Effector memory CD4-positive, alpha-beta T cell (primary cell): ENCODE results near the gene IGF2BP2.
"Not testable (repeated sequence)": the region's sequence is repeated elsewhere in the genome, so short reads cannot be mapped to it uniquely, and the experiment has no call there.

Experiments used
- DNase-seq, 3 donors: peaks; one replicate each; pipeline ENCODE4 v3.0.0-alpha.2; 2020
- H3K27ac ChIP-seq: 2 replicates; pipeline ENCODE4 v1.7.0; 2013; ENCODE audit warnings: mild to moderate bottlenecking, low read length, moderate library complexity; ENCODE audit not compliant: insufficient read depth, poor library complexity, severe bottlenecking
- H3K27me3 ChIP-seq: replicated peaks from 2 replicates; pipeline ENCODE4 v1.7.0; 2013; ENCODE audit warnings: mild to moderate bottlenecking, low read length; ENCODE audit not compliant: insufficient read depth, control insufficient read depth, poor library complexity, severe bottlenecking
- H3K36me3 ChIP-seq: 2 replicates; pipeline ENCODE4 v1.7.0; 2013; ENCODE audit warnings: mild to moderate bottlenecking, low read length, moderate library complexity; ENCODE audit not compliant: control insufficient read depth, insufficient read depth
- H3K4me1 ChIP-seq: 2 replicates; pipeline ENCODE4 v1.7.0; 2013; ENCODE audit warnings: low read length, mild to moderate bottlenecking; ENCODE audit not compliant: control insufficient read depth, insufficient read depth, poor library complexity, severe bottlenecking
- H3K4me3 ChIP-seq: 2 replicates; pipeline ENCODE4 v1.7.0; 2013; ENCODE audit warnings: low read length, low read depth, mild to moderate bottlenecking; ENCODE audit not compliant: insufficient read depth, poor library complexity, severe bottlenecking
- H3K9me3 ChIP-seq: 2 replicates; pipeline ENCODE4 v1.7.0; 2013; ENCODE audit warnings: mild to moderate bottlenecking, low read length, moderate library complexity; ENCODE audit not compliant: control insufficient read depth

IGF2BP2 gene

DNA sequence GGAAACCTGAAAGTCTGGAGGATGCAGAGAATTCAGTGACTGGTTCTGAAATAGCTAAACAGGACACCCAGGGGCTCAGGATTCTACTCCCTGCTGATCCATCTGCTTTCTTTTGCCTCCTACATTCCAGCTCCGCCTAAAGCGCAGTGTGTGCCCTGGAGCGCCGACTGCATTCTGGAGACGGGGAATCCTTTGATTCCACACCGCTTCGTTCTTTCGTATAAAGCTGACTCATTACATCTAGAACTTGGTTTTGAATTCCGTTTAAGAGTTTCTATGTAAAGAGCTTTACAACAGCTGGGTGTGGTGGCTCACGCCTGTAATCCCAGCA, 177.0 kb downstream of the IGF2BP2 start:
- no peaks in the 10 kb centered on the region for H3K4me1 ChIP-seq
- H3K9me3 ChIP-seq = no peaks in the 10 kb centered on the region
- no peaks in the 10 kb centered on the region for H3K36me3 ChIP-seq
- peaks cover 5% of the 10 kb centered on the region for H3K27me3 ChIP-seq
- no peak overlapping the region for H3K27ac ChIP-seq
- H3K4me3 ChIP-seq = no peak overlapping the region
- DNase-seq = no peak

DNA sequence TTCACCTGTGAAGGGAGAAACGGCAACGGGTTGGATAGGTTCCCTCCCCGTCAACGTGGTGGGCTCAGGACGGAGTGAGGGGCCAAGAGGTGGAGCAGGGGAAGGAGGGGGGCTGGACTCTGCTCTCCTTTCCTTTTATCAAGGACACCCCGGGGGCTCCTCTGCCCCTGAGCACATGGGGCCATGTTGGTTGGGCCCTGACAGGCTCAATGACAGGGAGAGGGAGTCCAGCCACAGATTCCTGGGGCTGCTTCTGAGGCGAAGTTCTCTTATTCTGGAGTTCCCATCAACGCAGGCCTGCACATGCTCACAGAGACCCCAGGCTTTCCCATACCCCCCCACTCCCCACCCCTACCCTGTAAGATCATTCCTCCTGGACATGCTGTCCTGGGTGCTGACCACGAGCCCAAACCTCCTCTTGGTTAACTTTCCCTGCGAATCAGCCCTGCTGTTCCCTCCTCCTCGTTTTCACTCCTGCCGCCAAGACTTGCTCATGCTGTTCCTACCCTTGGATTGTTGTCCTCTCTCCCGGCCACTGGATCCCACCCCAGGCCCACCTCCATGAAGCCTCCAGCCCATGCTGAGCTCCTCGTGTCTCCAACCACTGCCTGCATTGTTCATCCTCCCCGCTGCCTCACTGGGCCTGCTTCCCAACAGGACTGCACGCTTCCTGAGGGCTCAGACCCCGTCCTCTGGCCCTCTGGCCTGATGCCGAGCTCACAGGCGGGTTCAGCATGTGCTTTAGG, 177.5 kb downstream of the IGF2BP2 start:
- DNase-seq = no peak
- H3K36me3 ChIP-seq = no peaks in the 10 kb centered on the region

GRCh38 chr3:185646382-185647133, 178.3 kb downstream of the IGF2BP2 start:
- Histone ChIP-seq H3K4me3 (no peak overlapping the region), H3K27ac (no peak overlapping the region), H3K4me1 (no peaks in the 10 kb centered on the region), H3K27me3 (peaks cover 5% of the 10 kb centered on the region), H3K36me3 (no peaks in the 10 kb centered on the region), H3K9me3 (no peaks in the 10 kb centered on the region)
- DNase-seq = no peak

More for the DNA sequence above, 177.5 kb downstream of the IGF2BP2 start:
- no peaks in the 10 kb centered on the region for H3K9me3 ChIP-seq
- peaks cover 5% of the 10 kb centered on the region for H3K27me3 ChIP-seq
- H3K4me3 ChIP-seq = no peak overlapping the region
- no peak overlapping the region for H3K27ac ChIP-seq
- H3K4me1 ChIP-seq = no peaks in the 10 kb centered on the region

GRCh38 chr3:185645596-185646381, 179.1 kb downstream of the IGF2BP2 start:
- H3K27ac ChIP-seq = no peak overlapping the region
- H3K36me3 ChIP-seq = no peaks in the 10 kb centered on the region
- no peaks in the 10 kb centered on the region for H3K9me3 ChIP-seq
- no peaks in the 10 kb centered on the region for H3K4me1 ChIP-seq
- H3K27me3 ChIP-seq = peaks cover 5% of the 10 kb centered on the region
- DNase-seq = no peak
- H3K4me3 ChIP-seq = no peak overlapping the region

DNA sequence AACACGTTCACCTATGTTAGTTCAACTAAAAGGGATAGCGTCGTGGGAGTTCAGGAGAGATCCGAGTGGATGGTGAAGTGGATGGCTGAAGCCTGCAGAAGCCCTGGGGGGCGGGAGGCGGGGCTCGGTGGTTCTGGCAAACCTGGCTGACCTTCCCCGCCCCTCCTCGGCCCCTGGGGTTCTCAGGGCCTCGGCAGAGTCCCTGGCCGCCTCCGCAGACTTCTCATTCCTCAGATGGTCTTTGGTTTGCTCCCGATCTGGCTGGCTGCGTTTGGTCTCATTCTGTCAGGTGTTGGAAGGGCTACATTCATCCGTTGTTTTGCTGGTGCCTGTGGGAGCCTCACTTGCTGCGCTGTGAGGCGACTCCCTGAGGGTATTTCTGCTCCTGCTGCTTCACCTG, 179.7 kb downstream of the IGF2BP2 start:
- not testable (repeated sequence) for H3K4me3 ChIP-seq, H3K36me3 ChIP-seq, DNase-seq, H3K4me1 ChIP-seq, H3K9me3 ChIP-seq, H3K27ac ChIP-seq, H3K27me3 ChIP-seq

GRCh38 chr3:185640308-185640707, 184.5 kb downstream of the IGF2BP2 start:
- H3K27ac ChIP-seq = no peak overlapping the region
- no peaks in the 10 kb centered on the region for H3K9me3 ChIP-seq
- DNase-seq = no peak
- no peak overlapping the region for H3K4me3 ChIP-seq
- H3K27me3 ChIP-seq = no peaks in the 10 kb centered on the region
- no peaks in the 10 kb centered on the region for H3K4me1 ChIP-seq
- H3K36me3 ChIP-seq = no peaks in the 10 kb centered on the region

DNA sequence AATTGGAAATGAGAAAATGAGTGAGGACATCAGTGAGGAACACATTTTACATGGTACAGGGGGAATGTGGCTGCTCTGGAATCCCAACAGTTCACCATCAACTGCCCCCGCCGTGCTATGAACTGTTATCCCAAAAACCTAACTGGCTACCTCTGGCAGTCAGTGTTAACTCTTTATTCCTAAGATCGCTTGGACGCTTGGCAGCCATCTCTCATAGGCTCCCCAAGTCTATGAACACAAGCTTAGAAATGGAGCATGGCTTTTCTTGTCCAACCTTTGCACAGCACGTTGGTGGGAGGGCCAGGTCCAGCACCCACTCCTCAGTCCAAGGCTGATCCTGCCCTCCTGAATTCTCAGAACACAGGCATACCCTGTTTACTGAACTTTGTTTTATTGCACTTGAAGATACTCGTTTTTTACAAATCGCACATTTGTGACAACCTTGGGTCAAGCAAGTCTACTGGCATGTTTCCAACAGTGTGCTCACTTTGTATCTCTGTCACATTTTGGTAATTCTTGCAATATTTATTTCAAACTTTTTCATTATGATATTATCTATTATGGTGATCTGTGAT, 185.1 kb downstream of the IGF2BP2 start:
- Histone ChIP-seq H3K9me3 (no peaks in the 10 kb centered on the region), H3K36me3 (no peaks in the 10 kb centered on the region), H3K4me1 (no peaks in the 10 kb centered on the region), H3K27me3 (no peaks in the 10 kb centered on the region), H3K27ac (no peak overlapping the region), H3K4me3 (no peak overlapping the region)
- DNase-seq = no peak

DNA sequence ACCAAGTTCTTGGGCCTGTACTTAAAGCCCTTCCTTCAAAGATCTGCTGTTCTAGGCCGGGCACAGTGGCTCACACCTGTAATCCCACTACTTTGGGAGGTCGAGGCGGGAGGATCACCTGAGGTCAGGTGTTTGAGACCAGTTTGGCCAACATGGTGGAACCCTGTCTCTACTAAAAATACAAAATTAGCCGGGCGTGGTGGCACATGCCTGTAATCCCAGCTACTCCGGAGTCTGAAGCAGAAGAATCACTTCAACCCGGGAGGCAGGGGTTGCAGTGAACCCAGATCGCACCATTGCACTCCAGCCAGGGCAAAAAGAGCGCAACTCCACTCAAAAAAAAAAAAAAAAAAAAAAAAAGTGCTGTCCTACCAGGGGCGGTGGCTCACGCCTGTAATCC, 186.2 kb downstream of the IGF2BP2 start:
- H3K9me3 ChIP-seq, H3K4me3 ChIP-seq, H3K4me1 ChIP-seq, H3K36me3 ChIP-seq, DNase-seq, H3K27me3 ChIP-seq, H3K27ac ChIP-seq: not testable (repeated sequence)

DNA sequence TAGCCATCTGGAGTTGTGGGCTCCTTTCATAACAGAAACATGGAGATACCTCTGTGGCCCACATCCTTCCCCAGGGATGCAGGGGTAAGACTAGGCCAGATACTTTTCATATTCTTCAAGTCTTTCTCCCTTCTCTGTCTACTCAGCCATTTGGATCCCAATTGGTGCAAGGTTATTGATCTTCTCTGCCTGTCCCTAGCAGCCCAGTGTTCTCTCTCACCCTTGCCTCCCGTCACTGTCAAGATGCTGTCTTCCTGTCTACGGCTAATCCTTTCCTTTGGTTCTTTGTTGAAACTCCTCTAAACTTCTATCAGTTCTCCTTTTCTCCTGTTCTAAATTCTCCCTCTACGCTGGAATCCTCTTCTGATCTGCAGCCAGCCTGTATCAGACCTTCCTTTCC, 187.5 kb downstream of the IGF2BP2 start:
- no peaks in the 10 kb centered on the region for H3K36me3 ChIP-seq
- no peaks in the 10 kb centered on the region for H3K4me1 ChIP-seq
- H3K4me3 ChIP-seq = no peak overlapping the region
- no peak overlapping the region for H3K27ac ChIP-seq
- DNase-seq = no peak
- H3K27me3 ChIP-seq = no peaks in the 10 kb centered on the region
- H3K9me3 ChIP-seq = no peaks in the 10 kb centered on the region
